ENCODE results near the gene UBN2. TPM values are rescaled to one million over a fixed set of nuclear protein-coding genes. Genes with fewer than 3 reads are reported as not detected.

The UBN2 gene
- total and polyA plus RNA-seq, 2 donors from 2014 or later: 2.0 to 22.2 TPM

DNA sequence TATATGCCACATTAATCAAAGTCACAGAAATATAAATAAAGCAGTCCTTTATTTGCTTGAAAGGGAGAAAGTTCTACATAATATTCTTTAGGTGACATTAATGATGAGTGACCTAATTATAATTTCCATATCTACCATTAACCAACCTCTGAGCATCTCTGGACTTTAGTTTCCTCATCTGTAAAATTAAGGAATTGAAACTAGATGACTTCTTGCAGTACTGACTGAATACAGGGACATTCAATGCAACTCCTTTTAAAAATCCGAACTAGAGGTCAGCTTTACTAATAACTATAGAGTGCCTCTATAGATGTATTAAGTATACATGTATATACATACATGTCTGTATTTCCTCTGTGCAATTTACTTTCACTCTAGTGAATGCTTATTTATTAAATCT, 114.0 kb downstream of the UBN2 start:
- H3K9me3 ChIP-seq (ENCODE audit: control insufficient read depth in 2 of 3, insufficient read depth in 1 of 3, low read length in 3 of 3): no peaks in the 10 kb centered on the region
- TF ChIP-seq, protein P1, sequence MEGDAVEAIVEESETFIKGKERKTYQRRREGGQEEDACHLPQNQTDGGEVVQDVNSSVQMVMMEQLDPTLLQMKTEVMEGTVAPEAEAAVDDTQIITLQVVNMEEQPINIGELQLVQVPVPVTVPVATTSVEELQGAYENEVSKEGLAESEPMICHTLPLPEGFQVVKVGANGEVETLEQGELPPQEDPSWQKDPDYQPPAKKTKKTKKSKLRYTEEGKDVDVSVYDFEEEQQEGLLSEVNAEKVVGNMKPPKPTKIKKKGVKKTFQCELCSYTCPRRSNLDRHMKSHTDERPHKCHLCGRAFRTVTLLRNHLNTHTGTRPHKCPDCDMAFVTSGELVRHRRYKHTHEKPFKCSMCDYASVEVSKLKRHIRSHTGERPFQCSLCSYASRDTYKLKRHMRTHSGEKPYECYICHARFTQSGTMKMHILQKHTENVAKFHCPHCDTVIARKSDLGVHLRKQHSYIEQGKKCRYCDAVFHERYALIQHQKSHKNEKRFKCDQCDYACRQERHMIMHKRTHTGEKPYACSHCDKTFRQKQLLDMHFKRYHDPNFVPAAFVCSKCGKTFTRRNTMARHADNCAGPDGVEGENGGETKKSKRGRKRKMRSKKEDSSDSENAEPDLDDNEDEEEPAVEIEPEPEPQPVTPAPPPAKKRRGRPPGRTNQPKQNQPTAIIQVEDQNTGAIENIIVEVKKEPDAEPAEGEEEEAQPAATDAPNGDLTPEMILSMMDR (IDR thresholded peaks at IDR 0.05; ENCODE audit: borderline replicate concordance, extremely low read depth, insufficient read depth): no peak
- FAIRE-seq (no peak), DNase-seq (no peak)
- no peaks in the 10 kb centered on the region for H3K27me3 ChIP-seq (ENCODE audit: control insufficient read depth, insufficient read depth, low read length)
- no peak overlapping the region for H3K9ac ChIP-seq (ENCODE audit: low read length in 3 of 3)
- peaks cover 0 to 8% (median 4%) of the 10 kb centered on the region in 3 donors for H3K4me1 ChIP-seq (ENCODE audit: control insufficient read depth in 2 of 3, insufficient read depth in 2 of 3, low read depth in 1 of 3, low read length in 3 of 3)
- intact Hi-C loops (cut with DNase I): no loop called here
- H3K27ac ChIP-seq (ENCODE audit: low read depth in 2 of 2, low read length in 2 of 2): no peak overlapping the region
- no peak overlapping the region for H3K4me3 ChIP-seq (ENCODE audit: low read length in 3 of 3)
- peaks cover 3 to 14% (median 5%) of the 10 kb centered on the region in 3 donors for H3K36me3 ChIP-seq (ENCODE audit: control insufficient read depth in 2 of 3, insufficient read depth in 3 of 3, low read length in 3 of 3)

DNA sequence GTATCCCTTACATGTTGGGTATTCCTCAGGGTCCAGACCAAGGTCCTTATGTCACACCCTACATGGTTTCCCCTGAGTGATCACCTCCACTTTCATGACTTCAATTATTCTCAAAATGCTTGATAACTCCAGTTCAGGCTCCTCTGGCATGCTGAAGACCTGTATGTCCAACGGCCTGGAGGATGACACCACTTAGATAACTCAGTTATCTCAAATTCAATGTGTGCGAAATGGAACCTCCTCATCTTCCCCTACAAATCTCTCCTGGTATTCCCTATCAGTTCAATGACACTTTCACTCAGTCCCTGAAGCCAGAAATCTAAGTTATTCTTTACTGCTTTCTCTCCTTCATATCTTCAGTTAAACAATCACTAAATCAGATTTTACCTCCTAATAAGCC, 120.0 kb downstream of the UBN2 start:
- Histone ChIP-seq H3K9me3 (ENCODE audit: control insufficient read depth in 2 of 3, insufficient read depth in 1 of 3, low read length in 3 of 3) (no peaks in the 10 kb centered on the region), H3K36me3 (ENCODE audit: control insufficient read depth in 2 of 3, insufficient read depth in 3 of 3, low read length in 3 of 3) (peaks cover 5 to 14% (median 7%) of the 10 kb centered on the region in 3 donors), H3K4me1 (ENCODE audit: control insufficient read depth in 2 of 3, insufficient read depth in 2 of 3, low read depth in 1 of 3, low read length in 3 of 3) (no peaks in the 10 kb centered on the region), H3K9ac (ENCODE audit: low read length in 3 of 3) (no peak overlapping the region), H3K27me3 (ENCODE audit: control insufficient read depth, insufficient read depth, low read length) (no peaks in the 10 kb centered on the region), H3K27ac (ENCODE audit: low read depth in 2 of 2, low read length in 2 of 2) (no peak overlapping the region), H3K4me3 (ENCODE audit: low read length in 3 of 3) (no peak overlapping the region)
- intact Hi-C loops (cut with DNase I): no loop called here
- DNase-seq (no peak), FAIRE-seq (no peak)
- TF ChIP-seq, protein P1 (IDR thresholded peaks at IDR 0.05; ENCODE audit: borderline replicate concordance, extremely low read depth, insufficient read depth): no peak

DNA sequence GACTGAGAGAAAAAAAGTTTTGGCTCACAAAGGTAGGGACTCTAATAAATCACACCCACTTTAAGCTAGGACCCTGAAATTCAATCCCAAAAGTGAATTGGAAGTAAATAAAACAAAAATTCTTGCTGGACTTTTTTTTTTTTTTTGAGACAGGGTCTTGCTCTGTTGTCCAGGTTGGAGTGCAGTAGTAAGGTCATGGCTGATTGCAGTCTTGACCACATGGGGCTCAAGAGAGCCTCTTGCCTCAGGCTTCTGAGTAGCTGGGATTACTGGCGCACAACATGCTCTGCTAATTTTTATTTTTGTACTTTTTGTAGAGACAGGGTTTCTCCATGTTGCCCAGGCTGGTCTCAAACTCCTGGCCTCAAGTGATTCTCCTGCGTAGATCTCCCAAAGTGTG, 123.7 kb downstream of the UBN2 start:
- FAIRE-seq (no peak), DNase-seq (no peak)
- H3K27me3 ChIP-seq (ENCODE audit: control insufficient read depth, insufficient read depth, low read length): no peaks in the 10 kb centered on the region
- peaks cover 0 to 4% (median 0%) of the 10 kb centered on the region in 3 donors for H3K36me3 ChIP-seq (ENCODE audit: control insufficient read depth in 2 of 3, insufficient read depth in 3 of 3, low read length in 3 of 3)
- H3K9me3 ChIP-seq (ENCODE audit: control insufficient read depth in 2 of 3, insufficient read depth in 1 of 3, low read length in 3 of 3): no peaks in the 10 kb centered on the region
- H3K9ac ChIP-seq (ENCODE audit: low read length in 3 of 3): no peak overlapping the region
- H3K27ac ChIP-seq (ENCODE audit: low read depth in 2 of 2, low read length in 2 of 2): no peak overlapping the region
- TF ChIP-seq, protein P1 (IDR thresholded peaks at IDR 0.05; ENCODE audit: borderline replicate concordance, extremely low read depth, insufficient read depth): no peak
- no peak overlapping the region for H3K4me3 ChIP-seq (ENCODE audit: low read length in 3 of 3)
- H3K4me1 ChIP-seq (ENCODE audit: control insufficient read depth in 2 of 3, insufficient read depth in 2 of 3, low read depth in 1 of 3, low read length in 3 of 3): peaks cover 0 to 4% (median 0%) of the 10 kb centered on the region in 3 donors
- intact Hi-C loops (cut with DNase I): no loop called here

DNA sequence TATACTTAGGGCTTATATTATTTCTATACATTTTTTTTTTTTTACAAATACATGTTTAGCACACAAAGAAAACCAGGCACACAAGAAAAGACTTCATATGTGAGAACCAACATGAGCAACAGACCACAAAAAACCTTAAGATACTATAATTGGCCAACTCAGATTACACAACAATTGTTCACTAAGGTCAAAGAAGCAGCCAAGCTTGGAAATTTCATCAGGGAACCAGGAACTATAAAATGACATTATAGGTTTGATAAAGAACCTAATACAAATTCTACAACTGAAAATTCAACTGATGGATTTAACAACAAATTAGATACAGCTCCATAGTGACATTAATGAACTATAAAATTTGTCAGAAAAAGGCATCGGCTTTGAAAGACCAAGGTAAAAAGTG, 124.3 kb downstream of the UBN2 start:
- Histone ChIP-seq H3K36me3 (ENCODE audit: control insufficient read depth in 2 of 3, insufficient read depth in 3 of 3, low read length in 3 of 3) (peaks cover 0 to 4% (median 0%) of the 10 kb centered on the region in 3 donors), H3K4me3 (ENCODE audit: low read length in 3 of 3) (no peak overlapping the region), H3K27me3 (ENCODE audit: control insufficient read depth, insufficient read depth, low read length) (no peaks in the 10 kb centered on the region), H3K27ac (ENCODE audit: low read depth in 2 of 2, low read length in 2 of 2) (no peak overlapping the region), H3K9ac (ENCODE audit: low read length in 3 of 3) (no peak overlapping the region), H3K4me1 (ENCODE audit: control insufficient read depth in 2 of 3, insufficient read depth in 2 of 3, low read depth in 1 of 3, low read length in 3 of 3) (peaks cover 0 to 4% (median 0%) of the 10 kb centered on the region in 3 donors), H3K9me3 (ENCODE audit: control insufficient read depth in 2 of 3, insufficient read depth in 1 of 3, low read length in 3 of 3) (no peaks in the 10 kb centered on the region)
- TF ChIP-seq, protein P1 (IDR thresholded peaks at IDR 0.05; ENCODE audit: borderline replicate concordance, extremely low read depth, insufficient read depth): no peak
- intact Hi-C loops (cut with DNase I): no loop called here
- FAIRE-seq (no peak), DNase-seq (no peak)

Data from kidney (tissue), 14 donors.